Fibroblast of skin of left biceps (primary cell): ENCODE data around the gene SLC22A17.

Experiments
- DNase-seq, 2 experiments: peaks; one replicate each; pipeline ENCODE4 v3.0.0-alpha.2; 2013; ENCODE audit warnings: low read depth in 2 of 2

The SLC22A17 gene

GRCh38 chr14:23362200-23362599 lies 9.5 kb upstream of the SLC22A17 start:
- DNase-seq: no peak

- DNase-seq: no peak
Observed at GRCh38 chr14:23361763-23362162, 9.1 kb upstream of the SLC22A17 start.

GRCh38 chr14:23361320-23361719 lies 8.6 kb upstream of the SLC22A17 start:
- no peak for DNase-seq

- DNase-seq: no peak
Observed at GRCh38 chr14:23360496-23360895, 7.8 kb upstream of the SLC22A17 start.

DNA sequence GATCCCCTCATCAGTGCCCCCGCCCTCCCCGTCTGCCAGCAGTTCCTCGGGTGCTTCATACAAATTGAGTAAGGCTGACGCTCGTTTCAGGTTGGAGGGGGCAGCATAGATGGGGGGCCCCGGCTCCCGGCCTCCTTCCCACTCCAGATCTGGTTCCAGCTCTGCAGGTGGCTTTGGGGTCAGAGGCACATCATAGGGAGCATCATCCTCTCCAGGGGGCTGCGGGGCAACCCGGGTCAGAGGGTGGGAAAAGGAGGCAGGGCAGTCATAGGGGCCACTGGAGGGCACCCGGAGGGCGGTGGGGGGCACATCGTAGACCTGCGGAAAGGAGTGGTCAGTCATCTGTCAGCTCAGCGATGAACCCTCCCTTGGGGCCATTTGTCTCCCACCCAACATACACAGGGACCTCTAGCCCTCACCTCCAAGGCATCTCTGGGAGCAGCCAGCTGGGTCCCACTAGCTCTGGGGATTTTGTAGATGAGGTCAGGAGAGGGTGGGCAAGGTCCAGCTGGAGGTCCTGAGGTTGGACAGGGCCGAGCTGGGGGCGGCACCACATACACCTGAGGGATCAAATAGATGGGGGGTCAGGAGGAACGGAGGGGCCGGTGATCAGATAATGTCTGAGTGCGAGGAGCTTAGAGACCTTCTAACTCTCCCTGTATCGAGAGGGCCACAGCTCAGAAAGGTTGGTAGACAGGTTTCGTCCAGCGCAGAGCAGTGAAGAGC lies 7.2 kb upstream of the SLC22A17 start:
- no peak for DNase-seq

- DNase-seq: no peak
Observed at GRCh38 chr14:23359167-23359626, 6.5 kb upstream of the SLC22A17 start.

DNA sequence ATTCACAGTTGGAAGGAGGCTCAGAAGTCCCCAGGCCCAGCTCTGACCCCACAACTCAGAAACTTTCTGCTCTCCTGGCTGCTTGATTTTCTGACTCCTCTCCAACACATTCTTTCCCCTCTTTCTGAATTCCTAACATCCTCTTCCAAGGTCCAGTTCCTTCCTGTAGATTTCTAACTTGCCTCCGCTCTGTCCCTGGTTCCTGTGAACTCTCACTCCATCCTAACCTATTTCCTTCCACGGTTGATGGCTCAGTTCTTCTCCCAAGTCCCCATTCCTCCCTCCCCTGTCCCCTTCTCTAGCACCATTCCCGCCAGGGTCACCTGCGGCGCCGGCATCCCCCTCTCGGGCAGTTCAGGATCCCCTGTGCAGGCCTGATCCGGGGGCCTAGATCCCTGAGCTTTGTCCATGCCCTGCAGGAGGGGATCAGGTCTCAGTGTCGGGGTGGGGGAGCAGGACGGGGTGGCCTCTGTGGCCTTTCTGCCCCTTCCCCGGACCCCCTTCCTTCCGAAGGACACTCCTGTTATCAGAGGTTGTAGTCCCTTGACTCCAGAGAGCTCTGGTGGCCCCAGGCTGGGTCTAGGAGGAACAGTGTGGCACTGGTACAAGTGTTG lies 6.0 kb upstream of the SLC22A17 start:
- no peak for DNase-seq

DNA sequence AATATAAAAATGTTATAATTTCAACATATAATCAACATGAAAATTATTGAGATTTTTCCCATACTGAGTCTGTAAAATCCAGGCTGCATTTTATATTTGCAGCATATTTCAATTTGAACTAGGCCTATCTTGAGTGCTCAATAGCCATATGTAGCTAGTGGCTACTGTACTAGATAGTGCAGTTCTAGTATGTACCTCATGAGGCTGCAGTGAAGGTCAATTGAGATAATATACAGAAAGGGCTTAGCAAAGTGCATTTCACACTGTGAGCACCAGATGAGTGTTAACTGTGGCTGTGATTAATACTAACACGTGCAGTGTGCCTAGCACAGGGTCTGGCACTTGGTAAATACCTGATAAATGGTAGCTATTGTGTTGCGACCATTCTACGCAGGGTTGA lies 5.4 kb upstream of the SLC22A17 start:
- DNase-seq: no peak

GRCh38 chr14:23357261-23357660 lies 4.6 kb upstream of the SLC22A17 start:
- no peak for DNase-seq

DNA sequence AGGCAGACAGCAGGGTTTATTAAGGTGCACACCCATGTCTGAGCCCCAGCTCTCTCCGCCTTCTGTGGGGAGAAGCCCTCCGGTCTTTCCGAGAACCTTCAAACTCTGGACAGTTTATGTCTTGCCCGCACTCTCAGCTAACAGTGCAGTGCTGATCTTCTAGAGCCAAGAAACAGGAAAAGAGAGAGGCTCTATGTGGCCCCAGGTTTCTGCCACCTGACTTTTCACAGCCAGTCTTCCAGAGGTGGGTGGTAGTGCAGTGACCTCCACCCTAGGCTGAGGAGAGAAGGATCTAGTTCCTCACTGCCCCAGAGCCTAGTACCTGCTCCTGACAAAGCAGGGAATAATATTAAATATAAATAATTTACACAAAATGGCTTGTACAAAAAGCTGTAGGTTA lies 4.0 kb upstream of the SLC22A17 start:
- DNase-seq: no peak

GRCh38 chr14:23355871-23356435 lies 3.3 kb upstream of the SLC22A17 start:
- no peak for DNase-seq

GRCh38 chr14:23354990-23355389 lies 2.3 kb upstream of the SLC22A17 start:
- DNase-seq: no peak

GRCh38 chr14:23353433-23353780 lies 720 bp upstream of the SLC22A17 start:
- DNase-seq: no peak

GRCh38 chr14:23351681-23352505 lies 794 bp downstream of the SLC22A17 start:
- no peak for DNase-seq

- DNase-seq: no peak
Observed at GRCh38 chr14:23349156-23349845, 3.4 kb downstream of the SLC22A17 start.

DNA sequence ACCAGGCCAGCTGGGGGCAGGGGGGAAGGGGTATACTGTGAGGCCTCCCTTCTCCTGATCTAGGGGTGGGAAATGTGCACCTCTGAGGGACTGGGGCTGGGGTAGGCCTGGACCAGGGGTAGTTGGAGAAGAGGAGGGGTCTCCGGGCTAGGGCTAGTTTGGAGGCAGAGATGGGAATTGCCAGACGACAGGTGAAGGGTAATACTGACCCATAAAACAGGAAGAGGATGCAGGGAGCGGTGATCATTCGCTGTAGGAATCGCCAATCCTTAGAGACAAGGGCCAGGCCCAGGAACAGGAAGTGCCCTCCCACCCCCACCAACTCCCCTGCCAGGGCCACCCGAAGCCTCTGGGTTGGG lies 4.4 kb downstream of the SLC22A17 start:
- no peak for DNase-seq

DNA sequence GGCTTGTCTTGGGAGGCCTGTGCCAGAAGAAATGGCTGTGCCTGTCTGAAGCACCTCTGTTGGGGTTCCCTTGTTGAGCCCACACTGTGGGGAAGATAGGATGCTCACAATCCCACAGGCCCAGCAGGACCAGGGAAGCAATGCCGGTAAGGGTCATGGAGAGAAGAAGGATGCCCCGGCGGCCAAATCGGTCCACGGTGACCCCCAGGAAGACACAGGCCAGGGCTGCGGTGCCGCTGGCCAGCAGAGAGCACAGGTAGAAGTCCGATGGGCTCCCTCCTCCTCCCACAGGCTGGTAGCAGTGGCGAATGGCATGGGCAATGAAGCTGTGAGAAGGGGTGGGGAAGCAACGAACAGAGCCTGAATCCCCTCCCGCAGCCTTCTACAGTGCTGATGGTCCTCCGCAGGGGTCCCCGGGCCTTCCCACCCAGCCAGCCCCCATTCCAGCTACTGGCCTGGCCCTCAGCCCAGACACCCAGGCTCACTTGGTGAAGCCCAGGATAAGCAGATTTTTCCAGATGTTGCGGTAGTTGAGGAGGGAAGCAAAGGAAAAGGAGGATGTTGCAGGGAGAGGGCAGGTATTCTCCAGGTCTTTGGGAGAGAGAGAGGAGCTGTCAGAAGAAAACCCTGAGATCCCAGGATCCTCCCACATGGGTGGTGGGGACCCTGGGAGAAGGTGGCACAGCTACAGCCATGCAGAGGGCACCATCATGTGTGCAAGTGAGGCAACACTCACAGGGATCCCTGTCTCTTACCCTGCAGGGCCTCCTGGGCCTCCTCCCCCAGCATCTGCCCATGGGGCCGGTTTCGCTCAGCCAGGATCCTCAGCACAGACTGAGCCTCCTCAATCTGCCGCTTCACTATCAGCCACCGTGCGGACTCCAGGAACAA lies 5.0 kb downstream of the SLC22A17 start:
- DNase-seq: no peak

DNA sequence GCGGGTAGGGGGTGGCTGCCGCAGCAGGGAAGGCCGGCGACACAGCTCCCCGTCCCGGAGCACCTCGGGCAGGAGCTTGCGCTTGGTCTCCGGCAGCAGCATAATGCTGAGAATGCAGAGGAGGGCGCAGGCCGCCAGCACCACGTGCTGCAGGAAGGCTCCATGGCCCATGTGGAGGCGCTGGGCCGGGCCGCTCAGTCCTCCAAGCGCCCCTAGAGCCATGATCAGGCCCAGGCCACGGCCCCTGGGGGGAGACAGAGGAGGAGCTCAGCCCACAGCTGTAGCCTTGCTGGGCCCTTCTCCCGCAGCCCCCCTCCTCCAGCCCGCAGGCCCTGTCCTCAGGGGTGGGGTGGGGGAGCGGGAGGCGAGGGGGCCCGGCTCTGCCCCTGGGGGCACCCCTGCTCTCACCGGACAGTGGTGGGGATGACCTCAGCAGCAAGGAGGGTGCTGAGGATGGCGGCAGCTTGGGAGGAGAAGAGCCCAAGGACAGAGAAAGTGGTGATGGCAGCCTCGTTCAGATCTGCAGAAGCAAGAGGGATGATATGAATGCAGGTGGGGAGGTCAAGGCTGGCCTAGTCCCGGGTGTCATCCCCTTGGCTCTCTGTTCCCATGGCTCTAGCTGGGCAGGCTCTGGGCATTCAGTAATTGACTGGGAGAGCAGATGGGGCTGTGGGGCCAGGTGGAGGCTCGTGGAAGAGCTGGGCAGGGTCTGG lies 5.8 kb downstream of the SLC22A17 start:
- DNase-seq: no peak

GRCh38 chr14:23345987-23346692 lies 6.5 kb downstream of the SLC22A17 start:
- no peak for DNase-seq

DNA sequence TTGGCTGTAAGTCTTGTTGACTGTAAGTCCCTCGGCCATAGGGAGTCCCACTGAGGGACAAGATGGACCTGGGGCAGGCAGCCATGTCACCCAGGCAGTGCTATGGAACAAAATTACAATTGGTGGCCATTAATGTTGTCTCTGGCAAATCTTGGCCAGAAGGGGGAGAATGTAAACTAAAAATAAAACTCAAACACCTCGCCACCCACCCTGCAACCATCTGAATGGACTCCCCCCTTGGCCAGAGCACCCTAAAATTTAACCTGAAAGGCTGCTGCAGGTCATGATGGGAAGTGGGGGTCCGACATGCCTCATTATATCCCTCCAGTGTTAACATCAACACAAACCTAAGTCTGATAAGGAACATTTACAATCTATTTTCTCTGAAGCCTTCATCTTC lies 8.2 kb downstream of the SLC22A17 start:
- DNase-seq: no peak
